ENCODE data around the gene MAP3K7.
"Not testable (repeated sequence)": the region's sequence is repeated elsewhere in the genome, so short reads cannot be mapped to it uniquely, and the experiment has no call there.

The MAP3K7 gene

GRCh38 chr6:90578894-90579549, 7.8 kb downstream of the MAP3K7 start:
- no peak for DNase-seq (ENCODE audit: low read depth)

GRCh38 chr6:90575267-90575666, 11.6 kb downstream of the MAP3K7 start:
- DNase-seq (ENCODE audit: low read depth) = no peak

- no peak for DNase-seq (ENCODE audit: low read depth)
These were observed 12.3 kb downstream of the MAP3K7 start for GRCh38 chr6:90574610-90575009.

- no peak for DNase-seq (ENCODE audit: low read depth)
These were observed 13.2 kb downstream of the MAP3K7 start for GRCh38 chr6:90573624-90574023.

GRCh38 chr6:90572856-90573255, 14.0 kb downstream of the MAP3K7 start:
- DNase-seq (ENCODE audit: low read depth) = no peak

- no peak for DNase-seq (ENCODE audit: low read depth)
These were observed 17.6 kb downstream of the MAP3K7 start for GRCh38 chr6:90569223-90569622.

- DNase-seq (ENCODE audit: low read depth) = not testable (repeated sequence)
These were observed 19.2 kb downstream of the MAP3K7 start for GRCh38 chr6:90567682-90568081.

GRCh38 chr6:90562341-90562740, 24.5 kb downstream of the MAP3K7 start:
- DNase-seq (ENCODE audit: low read depth) = not testable (repeated sequence)

- DNase-seq (ENCODE audit: low read depth) = no peak
These were observed 26.9 kb downstream of the MAP3K7 start for GRCh38 chr6:90559931-90560330.

- no peak for DNase-seq (ENCODE audit: low read depth)
These were observed 29.9 kb downstream of the MAP3K7 start for GRCh38 chr6:90557006-90557405.

GRCh38 chr6:90547991-90548390, 38.9 kb downstream of the MAP3K7 start:
- no peak for DNase-seq (ENCODE audit: low read depth)

GRCh38 chr6:90547079-90547478, 39.8 kb downstream of the MAP3K7 start:
- DNase-seq (ENCODE audit: low read depth) = no peak

- no peak for DNase-seq (ENCODE audit: low read depth)
These were observed 41.4 kb downstream of the MAP3K7 start for GRCh38 chr6:90545448-90545847.

- no peak for DNase-seq (ENCODE audit: low read depth)
These were observed 42.1 kb downstream of the MAP3K7 start for GRCh38 chr6:90544741-90545140.

- DNase-seq (ENCODE audit: low read depth) = no peak
These were observed 42.8 kb downstream of the MAP3K7 start for GRCh38 chr6:90544081-90544480.

- DNase-seq (ENCODE audit: low read depth) = no peak
These were observed 45.7 kb downstream of the MAP3K7 start for GRCh38 chr6:90541221-90541620.

GRCh38 chr6:90538278-90539046, 48.4 kb downstream of the MAP3K7 start:
- no peak for DNase-seq (ENCODE audit: low read depth)

- DNase-seq (ENCODE audit: low read depth) = no peak
These were observed 49.1 kb downstream of the MAP3K7 start for GRCh38 chr6:90537723-90538258.

GRCh38 chr6:90537027-90537426, 49.8 kb downstream of the MAP3K7 start:
- DNase-seq (ENCODE audit: low read depth) = no peak

- DNase-seq (ENCODE audit: low read depth) = no peak
These were observed 50.4 kb downstream of the MAP3K7 start for GRCh38 chr6:90536520-90536919.

GRCh38 chr6:90534337-90535025, 52.4 kb downstream of the MAP3K7 start:
- no peak for DNase-seq (ENCODE audit: low read depth)

GRCh38 chr6:90533615-90534336, 53.1 kb downstream of the MAP3K7 start:
- no peak for DNase-seq (ENCODE audit: low read depth)

All from stimulated activated CD8-positive, alpha-beta memory T cell treated with anti-CD3 and anti-CD28 coated beads, Interleukin-15, amount 100 ng/mL, for 1 hour (primary cell).